Kidney capillary endothelial cell (primary cell): ENCODE results near the gene MRPS12.

Source experiments
- DNase-seq: peaks from one replicate; pipeline ENCODE4 v3.0.0-alpha.2; 2018; ENCODE audit warnings: low spot score

The MRPS12 gene

GRCh38 chr19:38911388-38912001 lies 19.2 kb upstream of the MRPS12 start:
- DNase-seq, result no peak

DNA sequence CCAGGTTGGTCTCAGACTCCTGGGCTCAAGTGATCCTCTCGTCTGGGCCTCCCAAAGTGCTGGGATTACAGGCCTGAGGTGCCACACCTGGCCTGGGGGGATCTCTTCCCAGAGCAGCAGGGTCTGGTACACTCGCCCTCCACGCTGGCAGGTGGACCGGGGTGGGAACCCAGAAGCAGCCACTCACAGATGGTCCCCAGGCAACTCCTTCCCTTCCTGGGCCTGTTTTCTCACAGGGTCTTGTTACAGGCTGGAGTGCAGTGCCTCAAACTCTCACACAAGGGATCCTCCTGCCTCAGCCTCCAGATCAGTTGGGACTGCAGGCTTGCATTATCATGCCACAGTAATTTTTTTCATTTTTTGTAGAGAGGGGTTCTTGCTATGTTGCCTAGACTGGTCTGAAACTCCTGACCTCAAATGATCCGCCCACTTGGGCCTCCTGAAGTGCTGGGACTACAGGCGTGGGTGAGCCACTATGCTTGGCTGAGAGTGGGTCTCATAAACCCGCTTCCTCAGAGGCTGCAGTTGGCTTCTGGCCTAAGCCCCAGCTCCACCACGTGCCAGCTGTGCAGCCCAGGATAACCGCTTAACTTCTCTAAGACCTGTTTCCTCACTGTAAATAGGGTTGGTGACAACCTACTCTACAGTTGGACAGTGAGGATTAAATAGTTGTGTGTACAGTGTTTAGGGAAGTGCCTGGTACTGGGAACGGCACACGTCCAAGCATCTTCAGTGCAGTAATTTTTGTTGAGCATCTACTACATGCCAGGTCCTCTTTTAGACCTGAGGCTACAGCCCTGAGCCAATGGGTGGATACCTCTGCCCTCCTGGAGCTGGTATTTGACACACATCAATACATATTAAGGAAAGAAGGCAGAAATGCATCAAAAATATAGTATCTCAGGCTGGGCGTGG lies 17.9 kb upstream of the MRPS12 start:
- DNase-seq, result no peak

DNA sequence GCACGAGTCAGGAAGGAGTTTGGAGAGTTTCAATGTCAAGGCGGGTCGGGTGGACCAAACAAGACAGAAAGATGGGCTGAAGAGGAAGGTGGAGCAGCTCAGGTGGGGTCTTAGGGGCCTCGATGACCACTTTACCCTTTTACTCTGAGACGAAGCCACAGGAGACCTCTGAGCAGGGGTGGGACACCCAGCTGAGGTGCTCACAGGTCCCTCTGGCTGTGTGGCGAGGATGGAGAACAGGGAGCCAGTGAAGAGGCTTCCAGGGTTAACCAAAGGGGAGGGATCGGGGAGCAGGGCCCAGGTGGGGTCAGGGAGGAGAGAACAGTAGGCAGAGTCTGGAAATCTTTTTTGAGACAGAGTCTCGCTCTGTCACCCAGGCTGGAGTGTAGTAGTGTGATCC lies 16.8 kb upstream of the MRPS12 start:
- DNase-seq, result no peak

GRCh38 chr19:38915329-38916321 lies 15.1 kb upstream of the MRPS12 start:
- DNase-seq, result no peak

DNA sequence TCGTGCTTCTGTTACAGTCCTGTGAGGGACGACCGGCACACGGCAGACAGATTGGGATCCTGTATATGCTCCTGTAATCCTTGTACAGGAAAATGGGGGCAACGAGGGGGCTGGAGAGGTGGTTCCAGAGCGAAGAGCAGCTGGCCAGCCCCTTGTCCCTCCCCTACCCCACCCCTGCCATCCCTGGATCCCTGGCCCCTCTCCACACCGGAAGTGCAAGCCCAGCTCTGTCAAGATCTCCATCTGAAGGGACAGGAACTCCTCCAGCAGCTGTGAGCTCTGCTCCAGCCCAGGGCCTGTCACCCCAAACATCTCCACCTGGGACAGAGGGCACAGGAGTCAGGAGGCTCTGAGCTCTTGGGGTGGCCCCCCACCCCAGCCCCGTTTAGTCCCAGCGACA lies 13.2 kb upstream of the MRPS12 start:
- DNase-seq, result no peak

GRCh38 chr19:38917921-38918491 lies 12.7 kb upstream of the MRPS12 start:
- no peak for DNase-seq

DNA sequence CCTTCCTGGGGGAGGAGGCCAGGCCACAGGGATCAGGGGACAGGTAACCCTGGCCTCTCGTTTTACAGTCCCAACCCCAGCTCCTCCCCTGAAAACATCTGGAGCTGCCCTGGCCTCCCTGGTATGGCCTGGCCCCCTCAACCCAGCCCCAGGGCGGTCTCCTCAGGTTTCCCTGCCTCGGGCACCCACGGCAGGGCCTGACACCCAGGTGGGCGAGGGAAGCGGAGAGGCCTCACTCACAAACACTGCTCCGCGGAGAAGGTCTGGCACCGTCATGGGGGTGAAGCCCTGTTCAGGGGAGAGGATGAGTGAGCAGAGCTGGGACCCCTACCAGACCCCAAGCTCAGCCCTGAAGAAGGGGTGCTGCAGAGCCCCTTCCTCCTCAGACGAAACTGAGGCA lies 12.2 kb upstream of the MRPS12 start:
- DNase-seq, result no peak

DNA sequence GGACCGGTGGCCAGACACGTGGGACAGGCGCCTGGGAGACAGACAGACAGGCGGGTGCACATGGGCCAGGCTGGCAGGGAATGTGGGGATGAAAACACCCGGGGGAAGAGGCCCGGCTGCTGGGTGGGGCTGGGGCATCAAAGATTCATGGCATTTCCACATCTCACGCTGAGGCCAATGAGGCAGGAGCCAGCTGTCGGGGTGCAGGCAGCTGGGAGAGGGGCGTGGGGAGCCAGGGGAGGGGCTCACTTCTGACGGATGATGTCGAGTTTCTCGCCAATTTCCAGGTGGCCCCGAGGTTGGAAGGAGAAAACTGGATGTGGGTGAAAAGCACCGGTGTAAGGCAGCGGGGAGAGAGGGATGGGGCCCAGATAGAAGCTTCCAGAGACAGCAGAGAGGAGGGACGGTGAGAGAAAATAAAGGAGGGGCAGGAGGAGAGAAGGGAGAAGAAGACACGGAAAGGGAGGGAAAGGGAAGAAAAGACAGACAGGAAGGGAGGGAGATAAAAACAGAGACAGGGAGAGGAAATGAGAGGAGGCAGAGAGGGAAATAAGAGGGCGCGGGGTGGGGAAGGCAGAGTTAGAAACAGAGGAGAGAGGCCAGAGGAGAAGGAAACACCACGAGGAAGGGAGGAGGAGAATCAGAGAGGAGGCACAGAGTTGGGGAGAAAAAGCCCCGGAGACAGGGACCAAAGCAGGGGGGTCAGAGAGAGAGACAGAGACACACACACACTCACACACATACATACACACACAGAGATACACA lies 10.7 kb upstream of the MRPS12 start:
- DNase-seq, result no peak

DNA sequence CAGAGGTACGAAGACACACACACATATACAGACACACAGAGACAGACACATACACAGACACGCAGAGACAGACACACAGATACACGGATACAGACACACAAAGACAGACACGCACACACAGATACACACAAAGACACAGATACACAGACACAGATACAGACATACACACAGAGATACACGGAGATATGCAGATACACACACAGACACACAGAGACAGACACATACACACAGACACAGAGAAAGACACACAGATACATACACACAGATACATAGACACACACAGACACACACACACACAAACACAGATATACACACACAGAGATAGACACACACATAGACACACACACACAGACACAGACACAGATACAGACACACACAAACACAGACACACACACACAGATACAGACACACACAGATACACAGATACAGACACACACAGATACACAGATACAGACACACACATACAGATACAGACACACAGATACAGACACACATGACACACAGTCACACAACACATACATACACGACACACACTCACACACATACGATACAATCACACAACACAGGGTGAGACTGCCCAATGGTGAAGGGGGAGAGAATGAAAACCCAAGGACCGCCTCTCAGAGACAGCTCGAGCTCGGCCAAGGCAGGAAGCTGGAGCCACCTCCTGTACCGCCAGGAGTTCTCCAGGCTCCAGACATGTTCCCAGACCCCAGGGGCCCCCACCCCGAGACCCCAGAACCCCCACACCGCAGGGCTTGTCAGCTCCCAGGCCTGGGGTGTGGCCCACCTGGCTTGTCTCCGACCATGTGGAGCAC lies 9.9 kb upstream of the MRPS12 start:
- no peak for DNase-seq

- DNase-seq, result no peak
Measured at GRCh38 chr19:38921420-38922274, 9.1 kb upstream of the MRPS12 start.

- DNase-seq, result no peak
Measured at GRCh38 chr19:38922482-38922881, 8.3 kb upstream of the MRPS12 start.

DNA sequence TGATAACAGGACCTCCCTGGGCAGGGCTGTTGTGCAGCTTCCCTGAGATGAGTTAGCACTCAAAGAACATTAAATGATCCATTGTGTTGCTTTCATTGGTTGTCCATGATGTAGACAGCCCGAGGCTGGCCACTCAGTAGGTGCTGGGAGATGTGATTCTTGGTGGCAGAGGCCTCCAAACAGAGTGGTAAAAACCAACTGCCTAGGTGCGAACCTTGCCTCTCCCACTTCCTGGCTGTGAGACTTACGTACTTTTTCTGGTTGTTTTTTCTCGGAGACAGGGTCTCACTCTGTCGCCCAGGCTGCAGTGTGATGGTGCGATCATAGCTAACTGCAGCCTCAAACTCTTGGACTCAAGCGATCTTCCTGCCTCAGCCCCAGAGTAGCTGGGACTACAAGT lies 6.4 kb upstream of the MRPS12 start:
- DNase-seq, result no peak

DNA sequence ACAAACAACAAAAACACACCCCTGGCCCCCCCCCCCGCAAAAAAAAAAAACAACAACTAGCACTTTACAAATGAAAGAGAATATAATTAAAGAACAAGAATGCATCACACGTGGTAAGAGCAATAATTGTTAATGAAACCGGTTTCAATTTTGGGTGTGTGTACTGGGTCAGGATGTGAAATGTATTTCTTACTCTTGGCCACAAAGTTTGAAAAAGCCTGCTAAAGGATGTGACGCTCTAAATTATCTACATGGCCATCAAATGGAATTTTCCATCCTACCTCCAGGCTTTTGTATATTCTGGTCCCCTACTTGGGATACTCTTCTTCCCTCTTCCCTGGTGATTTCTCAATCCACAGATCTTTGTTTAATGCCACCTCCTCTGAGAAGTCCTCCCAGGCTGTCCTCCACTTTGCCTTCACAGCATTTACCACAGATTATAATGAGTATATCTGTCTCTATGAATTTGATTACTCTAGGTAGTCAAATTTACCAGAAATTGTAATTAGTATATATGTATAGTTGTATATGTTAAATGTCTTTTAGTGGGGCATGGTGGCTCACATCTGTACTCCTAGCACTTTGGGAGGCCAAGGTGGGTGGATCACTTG lies 2.2 kb upstream of the MRPS12 start:
- DNase-seq, result no peak

- peak; percentile 94 for DNase-seq
Measured at GRCh38 chr19:38929929-38930775, 592 bp upstream of the MRPS12 start, which contains the start of gene SARS2. SARS2 (minus strand) TSS chr19:38930763; CDS start chr19:38930736, 27 bp downstream.

DNA sequence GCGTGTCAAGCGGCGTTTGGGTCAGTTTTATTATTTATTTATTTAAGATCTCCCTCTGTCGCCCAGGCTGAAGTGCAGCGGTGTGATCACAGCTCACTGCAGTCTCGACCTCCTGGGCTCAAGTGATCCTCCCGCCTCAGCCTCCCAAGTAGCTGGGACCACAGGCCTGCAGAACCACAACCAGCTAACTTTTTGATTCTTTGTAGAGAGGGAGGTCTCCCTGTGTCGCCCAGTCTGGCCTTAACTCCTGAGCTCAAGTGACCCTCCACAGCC lies 713 bp downstream of the MRPS12 start:
- no peak for DNase-seq

GRCh38 chr19:38932425-38933179 lies 1.9 kb downstream of the MRPS12 start:
- no peak for DNase-seq

DNA sequence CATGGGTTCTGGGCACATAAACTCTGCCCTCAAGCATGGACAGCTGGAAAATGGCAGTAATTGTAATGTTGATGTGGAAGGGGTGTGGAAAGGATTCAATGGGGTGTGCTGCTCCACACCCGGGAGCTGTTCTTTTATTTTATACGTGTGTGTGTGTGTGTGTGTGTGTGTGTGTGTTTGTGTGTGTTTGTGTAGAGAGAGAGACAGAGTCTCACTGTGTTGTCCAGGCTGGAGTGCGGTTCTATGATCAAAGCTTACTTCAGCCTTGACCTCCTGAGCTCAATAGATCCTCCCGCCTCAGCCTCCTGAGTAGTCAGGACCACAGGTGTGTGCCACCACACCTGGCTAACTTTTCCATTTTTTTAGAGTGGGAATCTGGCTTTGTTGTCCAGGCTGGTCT lies 2.8 kb downstream of the MRPS12 start:
- DNase-seq, result no peak
